Muscle layer of colon (tissue), 2 donors: ENCODE data around the gene CALN1.

Source experiments
- H3K27ac ChIP-seq: one replicate; pipeline ENCODE4 v1.7.0; 2013; ENCODE audit warnings: low read depth, mild to moderate bottlenecking, low read length, moderate library complexity
- H3K27me3 ChIP-seq, 2 donors: one replicate each; pipeline ENCODE4 v1.7.0; 2013; ENCODE audit warnings: low read length in 2 of 2, mild to moderate bottlenecking in 2 of 2; ENCODE audit not compliant: insufficient read depth in 2 of 2, control insufficient read depth in 1 of 2
- H3K36me3 ChIP-seq: one replicate; pipeline ENCODE4 v1.7.0; 2013; ENCODE audit warnings: mild to moderate bottlenecking, low read length; ENCODE audit not compliant: insufficient read depth
- H3K4me1 ChIP-seq: one replicate; pipeline ENCODE4 v1.7.0; 2013; ENCODE audit warnings: mild to moderate bottlenecking, low read length; ENCODE audit not compliant: insufficient read depth
- H3K4me3 ChIP-seq, 2 donors: one replicate each; pipeline ENCODE4 v1.7.0; 2013; ENCODE audit warnings: low read length in 2 of 2, low read depth in 1 of 2, mild to moderate bottlenecking in 1 of 2, moderate library complexity in 1 of 2
- H3K9ac ChIP-seq: one replicate; pipeline ENCODE4 v1.7.0; 2013; ENCODE audit warnings: low read length
- H3K9me3 ChIP-seq: one replicate; pipeline ENCODE4 v1.7.0; 2013; ENCODE audit warnings: mild to moderate bottlenecking, low read length
- donor health status: abdominal sarcoma.
- donor health status: Adenocarcinoma of cecum.

Gene CALN1

GRCh38 chr7:72003236-72003635 lies 408.9 kb downstream of the CALN1 start:
- Histone ChIP-seq H3K9ac (no peak overlapping the region), H3K27ac (no peak overlapping the region), H3K4me1 (no peaks in the 10 kb centered on the region), H3K36me3 (no peaks in the 10 kb centered on the region), H3K4me3 (no peak overlapping the region), H3K27me3 (no peaks in the 10 kb centered on the region), H3K9me3 (no peaks in the 10 kb centered on the region)

GRCh38 chr7:71996141-71996540 lies 416.0 kb downstream of the CALN1 start:
- Histone ChIP-seq H3K27ac (no peak overlapping the region), H3K27me3 (no peaks in the 10 kb centered on the region), H3K9ac (no peak overlapping the region), H3K9me3 (no peaks in the 10 kb centered on the region), H3K36me3 (no peaks in the 10 kb centered on the region), H3K4me3 (no peak overlapping the region), H3K4me1 (no peaks in the 10 kb centered on the region)

- Histone ChIP-seq H3K9me3 (no peaks in the 10 kb centered on the region), H3K27ac (no peak overlapping the region), H3K27me3 (no peaks in the 10 kb centered on the region), H3K9ac (no peak overlapping the region), H3K36me3 (no peaks in the 10 kb centered on the region), H3K4me3 (no peak overlapping the region), H3K4me1 (no peaks in the 10 kb centered on the region)
These were observed 417.0 kb downstream of the CALN1 start for GRCh38 chr7:71995111-71995510.

GRCh38 chr7:71991586-71991985 lies 420.6 kb downstream of the CALN1 start:
- H3K4me1 ChIP-seq: no peaks in the 10 kb centered on the region
- H3K27me3 ChIP-seq: no peaks in the 10 kb centered on the region
- H3K9ac ChIP-seq: no peak overlapping the region
- no peaks in the 10 kb centered on the region for H3K9me3 ChIP-seq
- no peak overlapping the region for H3K4me3 ChIP-seq
- H3K27ac ChIP-seq: no peak overlapping the region
- H3K36me3 ChIP-seq: no peaks in the 10 kb centered on the region

- no peak overlapping the region for H3K4me3 ChIP-seq
- H3K36me3 ChIP-seq: no peaks in the 10 kb centered on the region
- no peak overlapping the region for H3K9ac ChIP-seq
- H3K9me3 ChIP-seq: no peaks in the 10 kb centered on the region
- no peak overlapping the region for H3K27ac ChIP-seq
- H3K27me3 ChIP-seq: no peaks in the 10 kb centered on the region
- H3K4me1 ChIP-seq: no peaks in the 10 kb centered on the region
These were observed 422.0 kb downstream of the CALN1 start for GRCh38 chr7:71990138-71990462.

GRCh38 chr7:71988201-71988600 lies 423.9 kb downstream of the CALN1 start:
- Histone ChIP-seq H3K9ac (no peak overlapping the region), H3K9me3 (no peaks in the 10 kb centered on the region), H3K27me3 (no peaks in the 10 kb centered on the region), H3K27ac (no peak overlapping the region), H3K36me3 (no peaks in the 10 kb centered on the region), H3K4me3 (no peak overlapping the region), H3K4me1 (no peaks in the 10 kb centered on the region)

GRCh38 chr7:71987200-71987767 lies 424.9 kb downstream of the CALN1 start:
- Histone ChIP-seq H3K4me3 (no peak overlapping the region), H3K9ac (no peak overlapping the region), H3K9me3 (no peaks in the 10 kb centered on the region), H3K36me3 (no peaks in the 10 kb centered on the region), H3K27ac (no peak overlapping the region), H3K4me1 (no peaks in the 10 kb centered on the region), H3K27me3 (no peaks in the 10 kb centered on the region)

GRCh38 chr7:71984348-71984747 lies 427.8 kb downstream of the CALN1 start:
- no peaks in the 10 kb centered on the region for H3K4me1 ChIP-seq
- no peak overlapping the region for H3K4me3 ChIP-seq
- no peaks in the 10 kb centered on the region for H3K36me3 ChIP-seq
- H3K27ac ChIP-seq: no peak overlapping the region
- H3K9ac ChIP-seq: no peak overlapping the region
- H3K27me3 ChIP-seq: no peaks in the 10 kb centered on the region
- no peaks in the 10 kb centered on the region for H3K9me3 ChIP-seq

GRCh38 chr7:71982851-71983250 lies 429.3 kb downstream of the CALN1 start:
- Histone ChIP-seq H3K9me3 (no peaks in the 10 kb centered on the region), H3K9ac (no peak overlapping the region), H3K36me3 (no peaks in the 10 kb centered on the region)

GRCh38 chr7:71976645-71977044 lies 435.5 kb downstream of the CALN1 start:
- H3K4me3 ChIP-seq: no peak overlapping the region
- H3K9me3 ChIP-seq: no peaks in the 10 kb centered on the region
- H3K27me3 ChIP-seq: no peaks in the 10 kb centered on the region
- no peak overlapping the region for H3K27ac ChIP-seq
- no peaks in the 10 kb centered on the region for H3K4me1 ChIP-seq
- H3K36me3 ChIP-seq: no peaks in the 10 kb centered on the region
- H3K9ac ChIP-seq: no peak overlapping the region

More at GRCh38 chr7:71982851-71983250, 429.3 kb downstream of the CALN1 start:
- Histone ChIP-seq H3K27ac (no peak overlapping the region), H3K4me1 (no peaks in the 10 kb centered on the region), H3K27me3 (no peaks in the 10 kb centered on the region), H3K4me3 (no peak overlapping the region)

GRCh38 chr7:71974611-71975010 lies 437.5 kb downstream of the CALN1 start:
- no peaks in the 10 kb centered on the region for H3K9me3 ChIP-seq
- no peak overlapping the region for H3K9ac ChIP-seq
- no peaks in the 10 kb centered on the region for H3K4me1 ChIP-seq
- no peak overlapping the region for H3K4me3 ChIP-seq
- H3K36me3 ChIP-seq: no peaks in the 10 kb centered on the region
- no peaks in the 10 kb centered on the region for H3K27me3 ChIP-seq
- H3K27ac ChIP-seq: no peak overlapping the region

- Histone ChIP-seq H3K27me3 (no peaks in the 10 kb centered on the region), H3K36me3 (no peaks in the 10 kb centered on the region), H3K4me1 (no peaks in the 10 kb centered on the region), H3K4me3 (no peak overlapping the region), H3K9me3 (no peaks in the 10 kb centered on the region), H3K27ac (no peak overlapping the region), H3K9ac (no peak overlapping the region)
These were observed 439.6 kb downstream of the CALN1 start for GRCh38 chr7:71972534-71972933.
